ENCODE measurements around the gene CAMSAP1. TPM values are rescaled to one million over a fixed set of nuclear protein-coding genes. Genes with fewer than 3 reads are reported as not detected.

Gene CAMSAP1
- total RNA-seq, 1 donor from 2014 or later: 62.4 TPM

DNA sequence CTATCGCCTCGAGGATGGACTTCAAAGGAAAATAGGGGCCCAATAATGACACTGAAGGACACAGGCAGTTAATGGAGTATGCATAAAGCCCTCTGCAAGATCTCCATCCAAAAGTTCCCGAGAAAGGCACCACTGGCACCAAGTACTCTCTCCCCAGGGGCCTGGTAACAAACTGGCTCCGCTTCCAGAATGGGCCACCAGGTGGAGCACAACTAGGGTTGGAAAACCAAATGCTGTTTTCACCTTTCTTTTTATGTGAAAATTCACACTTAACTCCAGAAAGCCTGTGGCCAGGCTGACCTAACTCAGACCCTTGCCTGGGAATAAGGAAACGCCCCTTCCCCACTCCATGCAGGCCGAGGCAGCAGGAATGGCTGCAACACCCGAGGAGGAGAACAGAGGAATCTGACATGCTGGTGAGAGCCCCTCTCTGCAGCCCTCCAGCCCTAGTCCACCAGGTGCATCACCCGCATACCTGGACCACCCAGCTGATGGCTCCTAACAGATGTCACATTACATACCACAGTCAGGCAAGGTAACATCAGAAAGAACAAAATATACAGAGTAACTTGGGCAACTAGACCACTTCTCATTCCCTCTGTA is 42.8 kb downstream of the CAMSAP1 start:
- Mint-ChIP-seq H3K36me3 (peaks cover 6% of the 10 kb centered on the region), H3K4me3 (no peak overlapping the region), H3K9me3 (no peaks in the 10 kb centered on the region), H3K4me1 (peaks cover 10% of the 10 kb centered on the region), H3K27me3 (ENCODE audit: low read depth) (no peaks in the 10 kb centered on the region), H3K27ac (peak overlapping the region; percentile 43)
- peak; percentile 89 for TF ChIP-seq CTCF (IDR thresholded peaks at IDR 0.05; ENCODE audit: unreplicated experiment)
- peak in 1 of 2 experiments; percentile 80 for DNase-seq (ENCODE audit: low spot score in 2 of 2, unreplicated experiment in 2 of 2)

DNA sequence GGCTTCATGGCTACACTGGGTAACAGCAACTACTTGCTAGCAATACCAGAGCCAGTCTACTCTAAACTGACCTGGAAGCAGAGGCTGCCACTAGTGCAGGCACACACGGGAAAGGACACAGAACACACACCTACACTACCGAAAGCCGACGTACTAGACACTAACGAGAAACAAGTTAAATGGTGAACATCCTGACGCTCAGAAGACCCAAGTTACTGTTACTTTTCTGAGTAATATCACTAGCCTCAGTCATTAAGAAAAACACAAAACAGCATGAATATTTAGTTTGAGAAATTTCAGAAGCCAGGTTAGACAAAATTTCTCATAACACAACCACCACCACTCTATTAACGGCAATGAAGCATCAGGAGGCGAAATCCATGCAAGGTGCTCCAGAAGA is 44.5 kb downstream of the CAMSAP1 start:
- no peak for DNase-seq (ENCODE audit: low spot score in 2 of 2, unreplicated experiment in 2 of 2)
- no peaks in the 10 kb centered on the region for H3K27me3 Mint-ChIP-seq (ENCODE audit: low read depth)
- H3K4me3 Mint-ChIP-seq: no peak overlapping the region
- no peaks in the 10 kb centered on the region for H3K9me3 Mint-ChIP-seq
- no peak for TF ChIP-seq CTCF (IDR thresholded peaks at IDR 0.05; ENCODE audit: unreplicated experiment)
- H3K27ac Mint-ChIP-seq: no peak overlapping the region
- H3K36me3 Mint-ChIP-seq: peaks cover 5% of the 10 kb centered on the region
- peaks cover 9% of the 10 kb centered on the region for H3K4me1 Mint-ChIP-seq

GRCh38 chr9:135858491-135859185 is 48.7 kb downstream of the CAMSAP1 start:
- H3K9me3 Mint-ChIP-seq: no peaks in the 10 kb centered on the region
- no peak for DNase-seq (ENCODE audit: low spot score in 2 of 2, unreplicated experiment in 2 of 2)
- no peaks in the 10 kb centered on the region for H3K4me1 Mint-ChIP-seq
- no peak overlapping the region for H3K4me3 Mint-ChIP-seq
- H3K36me3 Mint-ChIP-seq: peaks cover 24% of the 10 kb centered on the region
- no peaks in the 10 kb centered on the region for H3K27me3 Mint-ChIP-seq (ENCODE audit: low read depth)
- no peak for TF ChIP-seq CTCF (IDR thresholded peaks at IDR 0.05; ENCODE audit: unreplicated experiment)
- H3K27ac Mint-ChIP-seq: no peak overlapping the region

DNA sequence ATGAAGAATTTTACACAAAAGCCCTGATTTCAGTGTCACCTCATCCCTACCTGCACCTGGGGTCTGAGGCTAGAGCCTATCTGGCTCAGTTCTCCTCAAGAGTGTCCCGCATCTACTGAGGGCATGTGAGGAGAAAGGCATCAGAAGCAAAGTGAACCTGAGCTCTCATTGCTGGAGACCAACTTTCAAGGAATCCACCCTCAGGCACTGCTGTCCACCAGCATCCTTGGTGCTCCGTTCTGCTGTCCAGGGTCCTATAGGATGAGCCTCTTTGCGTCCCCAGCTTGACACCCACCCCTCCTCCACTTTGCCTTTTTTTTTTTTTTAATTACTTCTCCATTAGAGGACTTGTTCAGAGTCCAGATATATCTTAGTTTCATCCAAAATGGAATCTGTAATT is 49.5 kb downstream of the CAMSAP1 start:
- no peaks in the 10 kb centered on the region for H3K4me1 Mint-ChIP-seq
- H3K36me3 Mint-ChIP-seq: peaks cover 24% of the 10 kb centered on the region
- no peak for TF ChIP-seq CTCF (IDR thresholded peaks at IDR 0.05; ENCODE audit: unreplicated experiment)
- H3K27ac Mint-ChIP-seq: no peak overlapping the region
- DNase-seq (ENCODE audit: low spot score in 2 of 2, unreplicated experiment in 2 of 2): no peak
- H3K27me3 Mint-ChIP-seq (ENCODE audit: low read depth): no peaks in the 10 kb centered on the region
- no peaks in the 10 kb centered on the region for H3K9me3 Mint-ChIP-seq
- H3K4me3 Mint-ChIP-seq: no peak overlapping the region

GRCh38 chr9:135857371-135857786 is 50.0 kb downstream of the CAMSAP1 start:
- H3K27ac Mint-ChIP-seq: no peak overlapping the region
- no peak for TF ChIP-seq CTCF (IDR thresholded peaks at IDR 0.05; ENCODE audit: unreplicated experiment)
- H3K27me3 Mint-ChIP-seq (ENCODE audit: low read depth): no peaks in the 10 kb centered on the region
- peaks cover 26% of the 10 kb centered on the region for H3K36me3 Mint-ChIP-seq
- no peak overlapping the region for H3K4me3 Mint-ChIP-seq
- H3K9me3 Mint-ChIP-seq: no peaks in the 10 kb centered on the region
- H3K4me1 Mint-ChIP-seq: no peaks in the 10 kb centered on the region
- DNase-seq (ENCODE audit: low spot score in 2 of 2, unreplicated experiment in 2 of 2): no peak
